Endothelial cell of umbilical vein (primary cell): ENCODE measurements around the gene CCM2.

Experiments
- CTCF ChIP-seq, 2 donors: IDR thresholded peaks; 1 replicate in 1 of 2; 2 replicates in 1 of 2; pipeline ENCODE4 v1.5.1; 2011; ENCODE audit warnings: low read length in 2 of 2, mild to moderate bottlenecking in 2 of 2, moderate library complexity in 2 of 2, control low read depth in 1 of 2, inconsistent platforms in 1 of 2, low read depth in 1 of 2; ENCODE audit not compliant: insufficient read depth in 1 of 2; ENCODE audit errors: extremely low read depth in 1 of 2
- EZH2 ChIP-seq: IDR thresholded peaks from 2 replicates; pipeline ENCODE4 v1.6.1; 2012; ENCODE audit warnings: borderline replicate concordance, low read depth, mild to moderate bottlenecking, moderate library complexity, low read length, inconsistent platforms; ENCODE audit not compliant: severe bottlenecking
- FOS ChIP-seq: IDR thresholded peaks from 2 replicates; pipeline ENCODE4 v1.6.1; 2011; ENCODE audit warnings: mild to moderate bottlenecking, low read length, moderate library complexity, borderline replicate concordance; ENCODE audit not compliant: insufficient read depth
- GATA2 ChIP-seq: IDR thresholded peaks from 2 replicates; pipeline ENCODE4 v1.7.0; 2011; ENCODE audit warnings: low read depth, mild to moderate bottlenecking, moderate library complexity, mixed read lengths, low read length; ENCODE audit not compliant: insufficient read length, insufficient read depth
- JUN ChIP-seq: IDR thresholded peaks from 2 replicates; pipeline ENCODE4 v1.6.1; 2011; ENCODE audit warnings: borderline replicate concordance, low read depth; ENCODE audit not compliant: insufficient read length, insufficient read depth
- MAX ChIP-seq: IDR thresholded peaks from 2 replicates; pipeline ENCODE4 v1.6.1; 2011; ENCODE audit not compliant: insufficient read depth, insufficient read length
- MYC ChIP-seq: IDR thresholded peaks from one replicate; pipeline ENCODE4 v1.6.1; 2011; ENCODE audit warnings: mild to moderate bottlenecking, low read depth, low read length
- POLR2A ChIP-seq: IDR thresholded peaks from 2 replicates; pipeline ENCODE4 v1.6.1; 2012; ENCODE audit warnings: low read depth, mild to moderate bottlenecking, control low read depth, low read length
- POLR2AphosphoS5 ChIP-seq: IDR thresholded peaks from 2 replicates; pipeline ENCODE4 v1.6.1; 2012; ENCODE audit warnings: low read depth, mild to moderate bottlenecking, control low read depth, low read length, moderate library complexity; ENCODE audit not compliant: insufficient read depth

- TF ChIP-seq MAX (no peak), CTCF (IDR thresholded peaks at IDR 0.05; ENCODE audit: extremely low read depth in 1 of 2, insufficient read depth in 1 of 2, low read depth in 1 of 2, low read length in 2 of 2) (no peak), POLR2A (no peak), MYC (no peak), EZH2 (no peak), POLR2AphosphoS5 (no peak), GATA2 (no peak), FOS (no peak), JUN (no peak)
Measured at GRCh38 chr7:45098983-45099839, 99.2 kb downstream of the CCM2 start.
